Stimulated activated CD8-positive, alpha-beta memory T cell treated with anti-CD3 and anti-CD28 coated beads, Interleukin-4, amount 100 ng/mL, for 24 hours (primary cell): ENCODE results near the gene C3orf62.
A peak's percentile ranks its signal among the peaks of the same experiment; 100 is the strongest.

Experiments
- DNase-seq: peaks from one replicate; pipeline ENCODE4 v3.0.0-alpha.2; 2020; ENCODE audit warnings: low read depth

C3orf62 gene

DNA sequence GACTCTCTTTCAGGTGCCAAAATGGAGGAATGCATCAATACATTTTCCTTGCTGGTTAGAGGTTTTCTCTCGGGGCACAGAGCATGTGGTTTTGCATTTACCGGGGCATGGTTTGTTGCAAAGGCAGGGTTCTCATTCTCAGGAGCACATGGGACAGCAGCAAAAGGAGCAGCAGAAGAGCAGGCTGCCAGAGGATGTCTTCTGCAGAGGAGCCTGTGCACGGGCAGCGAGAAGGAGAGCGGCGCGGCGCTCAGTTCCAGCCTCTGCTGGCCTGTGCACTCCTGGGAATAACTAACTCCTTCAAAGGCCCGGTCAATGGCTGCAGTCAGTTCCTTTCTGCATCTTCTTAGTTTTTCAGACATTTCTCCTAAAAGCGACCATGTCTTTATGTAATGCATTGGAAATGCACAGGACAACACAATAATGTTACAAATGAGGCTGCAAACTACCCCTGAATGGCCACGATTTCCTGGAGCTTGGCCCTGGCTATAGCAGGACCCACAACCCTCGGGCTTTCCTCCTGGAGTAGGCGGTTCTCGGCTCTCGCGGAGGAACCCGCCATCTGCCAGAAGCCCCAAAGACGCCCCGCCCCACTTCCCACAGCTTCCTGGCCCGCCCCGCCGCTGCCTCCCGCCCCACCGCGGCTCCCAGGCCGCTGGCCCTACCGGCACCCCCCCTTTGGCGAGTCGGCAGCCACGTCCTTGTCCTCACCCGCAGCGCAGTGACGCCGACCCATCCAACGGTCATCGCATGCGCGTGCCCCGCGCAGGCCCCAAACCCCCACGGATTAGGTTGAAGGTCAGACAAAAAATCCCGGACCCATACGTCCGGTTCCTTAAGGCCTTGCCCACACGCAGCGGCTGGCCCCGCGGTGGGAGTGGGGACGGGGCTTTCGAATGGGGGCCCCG is at the start of gene C3orf62:
TSS of gene C3orf62 (minus strand) at position 758 of the 908 bp plus-strand sequence. CDS start at position 398, 360 bp downstream.
- peak; percentile 71 for DNase-seq

- DNase-seq: no peak
Measured at GRCh38 chr3:49324768-49325167, 47.7 kb upstream of the C3orf62 start.

- no peak for DNase-seq
Measured at GRCh38 chr3:49316696-49317457, 39.8 kb upstream of the C3orf62 start.

- DNase-seq: no peak
Measured at GRCh38 chr3:49313896-49314688, 37.1 kb upstream of the C3orf62 start.

DNA sequence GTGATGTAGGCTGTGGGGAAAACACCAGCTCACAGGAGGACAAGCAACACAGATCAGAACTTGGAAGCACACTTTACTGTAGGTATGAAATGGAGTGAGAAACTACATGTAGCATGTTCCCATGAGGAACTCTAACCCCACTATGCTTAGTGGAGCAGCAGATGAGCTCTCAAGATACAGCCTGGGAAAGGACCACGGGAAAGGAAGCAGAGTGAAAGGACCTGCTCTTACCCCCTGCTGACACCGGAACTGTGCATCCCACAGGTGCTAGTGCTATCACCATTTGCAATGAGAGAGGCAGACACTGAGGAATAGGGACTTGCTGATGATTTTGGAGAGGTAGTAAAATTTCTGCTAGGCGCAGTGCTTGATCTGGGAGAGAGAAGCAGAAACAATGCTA is 34.3 kb upstream of the C3orf62 start:
- no peak for DNase-seq

GRCh38 chr3:49310677-49311076 is 33.6 kb upstream of the C3orf62 start:
- DNase-seq: no peak

GRCh38 chr3:49305608-49306007 is 28.6 kb upstream of the C3orf62 start:
- no peak for DNase-seq

DNA sequence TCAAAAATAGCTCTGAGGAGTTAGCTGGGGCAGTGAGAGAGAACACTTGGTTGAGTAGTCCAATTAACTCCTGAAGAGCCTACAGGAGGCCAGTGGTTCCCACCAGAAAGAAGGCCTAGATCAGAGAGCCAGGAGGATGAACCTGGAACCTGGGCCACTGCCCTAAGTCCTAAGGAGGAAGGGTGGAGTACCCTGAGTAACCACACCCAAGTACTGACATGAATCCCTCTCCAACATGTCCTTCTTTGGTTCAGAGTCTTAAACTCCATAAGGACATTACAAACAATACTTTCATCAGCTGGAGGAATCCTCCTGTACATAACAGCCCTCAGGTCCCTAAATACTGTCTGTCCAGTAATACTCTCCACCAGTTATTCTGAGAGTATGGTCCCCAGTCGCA is 25.6 kb upstream of the C3orf62 start:
- DNase-seq: no peak

GRCh38 chr3:49300595-49300994 is 23.6 kb upstream of the C3orf62 start:
- no peak for DNase-seq

GRCh38 chr3:49298511-49298910 is 21.5 kb upstream of the C3orf62 start:
- no peak for DNase-seq

DNA sequence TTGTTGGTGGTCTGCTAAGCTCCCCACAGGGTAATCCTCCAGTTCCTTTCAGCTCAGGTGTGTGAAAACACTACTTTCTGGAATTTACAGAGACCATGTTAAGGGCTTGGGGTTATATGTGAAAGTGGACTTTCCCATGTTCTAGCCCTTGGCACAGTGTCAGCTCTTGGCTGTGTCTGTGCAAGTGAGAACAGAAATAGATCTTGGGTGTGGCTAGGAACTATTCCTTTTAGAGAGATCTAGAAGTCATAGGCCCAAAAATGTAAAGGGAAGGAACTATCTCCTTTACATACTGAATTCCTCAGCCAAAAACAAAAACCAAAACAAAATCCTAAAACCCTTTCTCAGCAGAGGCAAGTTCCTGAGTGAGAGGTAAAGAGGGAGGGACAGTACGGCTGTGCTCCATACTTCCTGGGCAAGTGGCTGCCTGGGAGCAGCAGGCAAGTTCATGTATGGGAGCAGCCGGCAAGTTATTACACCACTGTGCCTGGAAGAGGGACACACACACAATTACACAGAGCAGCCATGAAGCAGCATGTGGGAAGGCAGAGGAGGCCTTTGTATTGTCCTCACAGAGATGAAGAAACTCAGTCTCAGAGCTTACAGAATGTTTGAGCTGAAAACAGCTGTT is 19.9 kb upstream of the C3orf62 start:
- DNase-seq: no peak

DNA sequence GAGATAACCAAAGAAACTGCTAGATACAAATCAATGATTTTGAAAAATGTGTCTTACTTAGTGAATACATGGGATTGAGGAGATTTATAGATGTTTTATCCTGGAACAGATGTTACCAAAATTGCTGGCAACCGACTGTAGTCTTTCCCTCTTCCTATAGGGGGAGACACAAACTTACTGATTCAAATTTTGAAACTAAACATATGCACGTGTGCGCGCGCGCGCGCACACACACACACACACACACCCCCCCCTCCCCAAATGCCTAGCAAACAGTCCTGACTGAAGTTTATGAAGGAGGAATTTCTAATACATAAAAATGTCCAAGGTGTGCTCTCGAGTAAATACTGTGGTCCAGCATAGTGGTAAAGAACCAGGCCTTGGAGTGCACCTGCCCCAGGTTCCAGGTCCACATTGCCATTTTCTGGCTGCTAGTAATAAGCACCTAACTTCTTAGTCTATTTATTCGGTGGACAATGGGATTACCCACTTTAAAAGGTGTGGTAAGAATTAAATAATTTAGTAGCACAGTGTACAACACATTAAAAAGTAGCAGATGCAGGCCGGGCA is 18.5 kb upstream of the C3orf62 start:
- no peak for DNase-seq

DNA sequence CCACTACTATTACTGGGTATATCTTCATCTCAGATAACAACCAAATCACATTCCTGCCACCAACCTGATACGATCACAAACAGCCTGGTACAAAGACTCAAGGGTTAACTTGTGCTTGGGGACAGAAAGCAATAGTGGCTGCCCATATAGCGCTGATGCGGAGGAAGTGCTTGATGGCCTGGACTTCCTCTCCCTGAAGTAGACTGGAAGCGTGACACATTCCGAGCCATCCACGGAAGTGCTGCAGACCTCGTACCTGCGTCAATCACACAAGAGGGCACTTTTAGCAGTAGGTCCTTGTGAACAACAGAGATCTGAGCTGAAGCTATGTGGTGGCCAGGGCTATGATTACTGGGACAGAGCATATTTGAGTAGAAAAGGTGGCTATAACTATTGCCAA is 17.3 kb upstream of the C3orf62 start:
- no peak for DNase-seq

DNA sequence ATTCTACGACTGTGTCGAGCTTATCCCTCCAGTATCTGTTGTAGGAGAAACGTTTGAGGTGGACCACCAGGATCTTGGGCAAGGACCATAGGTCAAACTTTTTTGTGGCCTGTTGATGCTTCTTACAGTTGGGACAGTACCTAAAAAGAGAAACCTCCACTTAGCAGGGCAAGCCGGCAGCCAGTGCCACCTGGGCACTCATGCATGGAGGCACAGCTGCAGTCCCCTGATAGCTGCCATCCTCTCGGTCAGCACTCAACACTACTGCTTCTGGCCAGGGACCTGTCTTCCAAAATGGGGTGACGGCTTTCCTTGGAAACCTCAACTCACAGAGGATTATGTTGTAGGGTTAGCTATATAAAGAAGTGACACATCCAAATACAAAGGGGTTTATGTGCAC is 7.0 kb upstream of the C3orf62 start:
- DNase-seq: no peak

DNA sequence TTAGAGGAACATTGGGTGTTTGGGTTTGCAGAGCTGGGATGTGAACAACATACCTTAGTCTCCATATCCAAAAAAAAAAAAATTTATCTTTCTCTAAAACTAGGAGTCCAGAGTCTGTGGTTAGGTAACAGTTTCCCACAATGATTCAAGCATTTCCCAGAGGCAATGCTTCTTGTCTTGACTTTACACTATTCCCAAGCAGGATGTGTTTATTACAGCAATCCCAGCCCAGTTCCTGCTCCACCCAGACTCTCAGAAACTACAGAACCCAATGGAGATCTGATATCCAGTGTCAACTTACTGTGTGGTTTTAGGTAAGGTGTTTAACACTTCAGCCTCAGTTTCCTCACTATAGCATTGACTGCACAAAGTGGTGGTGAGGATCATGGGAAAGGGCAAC is 2.3 kb upstream of the C3orf62 start:
- no peak for DNase-seq

DNA sequence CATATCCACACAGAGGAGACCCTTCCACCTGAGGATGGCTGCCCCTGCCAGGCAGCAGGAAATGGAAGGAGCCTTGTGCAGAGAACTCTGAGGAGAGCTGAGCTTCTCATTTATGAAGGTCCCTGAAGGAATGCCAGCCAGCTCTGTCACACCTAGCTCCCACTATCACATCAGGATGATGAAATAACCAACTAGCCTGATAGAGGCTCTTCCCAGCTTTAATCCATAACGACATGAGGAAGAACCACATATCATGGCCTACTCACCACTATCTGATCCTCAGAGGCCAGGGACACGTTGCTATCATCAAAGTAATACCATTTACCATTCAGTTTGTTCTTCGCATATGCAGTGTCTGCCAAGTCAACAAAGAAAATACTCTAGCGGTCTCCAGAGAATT is 1.5 kb upstream of the C3orf62 start:
- no peak for DNase-seq

DNA sequence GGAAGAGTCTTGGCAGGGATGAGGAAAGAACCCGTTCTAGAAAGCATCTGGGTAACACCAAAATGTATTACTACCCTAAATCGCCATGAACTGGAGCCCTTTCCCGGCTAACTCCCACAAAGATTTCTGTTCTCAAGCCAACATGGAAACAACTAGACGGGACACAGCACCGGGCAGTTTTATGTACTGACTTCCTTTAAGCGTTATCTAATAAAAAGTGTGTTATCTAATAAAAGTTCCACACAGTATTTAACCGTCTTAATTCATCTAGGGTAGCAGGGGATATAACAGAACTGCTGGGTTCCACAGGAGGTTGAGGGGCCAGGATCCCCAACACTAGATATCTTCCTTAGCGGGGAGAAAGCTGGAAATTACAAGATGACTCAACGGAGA is 347 bp upstream of the C3orf62 start:
- DNase-seq: no peak

GRCh38 chr3:49273825-49274532 is 3.1 kb downstream of the C3orf62 start:
- no peak for DNase-seq

DNA sequence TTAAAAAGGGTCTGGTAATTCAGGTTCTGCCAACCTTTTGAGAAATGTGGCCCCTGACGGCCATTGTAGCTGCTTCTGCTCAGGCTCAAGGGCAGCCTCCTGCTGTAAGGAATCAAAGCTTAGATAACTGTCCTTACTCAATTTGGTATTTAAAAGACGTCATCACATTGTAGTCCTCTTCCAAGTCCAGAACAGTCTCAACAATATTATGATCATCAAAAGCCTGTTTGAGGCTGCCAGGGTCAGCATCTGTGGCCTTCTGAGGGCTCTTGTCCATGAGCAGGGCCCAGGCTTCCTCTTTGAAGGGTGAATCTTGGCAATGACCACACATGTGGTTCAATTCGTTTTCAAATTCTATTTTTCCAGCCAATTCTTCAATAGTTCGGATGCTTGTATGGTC is 6.0 kb downstream of the C3orf62 start:
- DNase-seq: no peak

DNA sequence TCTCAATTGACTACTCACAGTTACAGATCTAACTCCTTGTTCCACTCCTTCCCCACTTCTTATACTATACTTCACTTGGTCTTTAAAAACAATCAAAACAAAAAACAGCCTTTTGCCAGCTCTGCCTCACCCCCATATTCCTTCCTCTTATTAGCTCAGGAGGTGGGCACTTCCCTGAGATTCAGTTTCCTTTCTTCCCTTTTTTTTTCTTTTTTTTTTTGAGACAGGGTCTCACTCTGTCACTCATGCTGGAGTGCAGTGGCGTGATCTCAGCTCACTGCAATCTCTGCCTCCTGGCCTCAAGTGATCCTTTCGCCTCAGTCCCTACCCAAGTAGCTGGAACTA is 6.9 kb downstream of the C3orf62 start:
- no peak for DNase-seq
